HepG2 (cell line): Measurements from ENCODE around the gene LDLRAD2. TPM values are rescaled to one million over a fixed set of nuclear protein-coding genes. Genes with fewer than 3 reads are reported as not detected.

Source experiments
- DNMT1 ChIP-seq: sonication (generic); formaldehyde crosslinking; IDR thresholded peaks from 2 replicates; pipeline ENCODE4 v1.5.1; 2020; ENCODE audit warnings: mild to moderate bottlenecking, missing genetic modification reagents
- HOXD1 ChIP-seq: sonication (generic); formaldehyde crosslinking; IDR thresholded peaks from 2 replicates; pipeline ENCODE4 v1.5.0; 2020; ENCODE audit warnings: missing genetic modification reagents
- NONO ChIP-seq, 2 experiments: fragments of 450-650 bp in 1 of 2; sonication (generic) in 1 of 2; formaldehyde crosslinking in 1 of 2; IDR thresholded peaks in 1 of 2; conservative IDR thresholded peaks in 1 of 2; 2 replicates each; pipeline versions ENCODE4 v1.6.1 to v1.8.0; 2017 to 2022; ENCODE audit warnings: mild to moderate bottlenecking in 1 of 2, missing genetic modification reagents in 1 of 2, moderate library complexity in 1 of 2
- RFX1 ChIP-seq: fragments of 450-650 bp; IDR thresholded peaks from 2 replicates; pipeline ENCODE4 v1.6.1; 2017
- polyA plus RNA-seq, 8 experiments: library from polyadenylated mRNA; depleted of rRNA in 3 of 8; stranded (reverse) in 7 of 8; unstranded in 1 of 8; fragments of >200 nt; fragmentation: Illumina TruSeq in 4 of 8; extraction: Trizol in 4 of 8; gene quantifications; 2 replicates each; pipeline versions ENCODE4 v1.2.1 to v1.2.3, GENCODE V29; 2011 to 2016; ENCODE audit warnings: low read depth in 4 of 8, missing spikeins in 1 of 8, mixed read lengths in 1 of 8; ENCODE audit not compliant: insufficient read depth in 1 of 8
- total RNA-seq, 5 experiments: library from RNA; depleted of rRNA; stranded (reverse); fragments of >200 nt; fragmentation: Illumina TruSeq; extraction: Trizol; gene quantifications; 2 replicates each; pipeline ENCODE4 v1.2.3, GENCODE V29; 2016; ENCODE audit warnings: low read depth in 1 of 5
- TF ChIP-seq, protein P1 (sequence below): IDR thresholded peaks from 2 replicates; pipeline ENCODE4 v1.6.1; 2016; ENCODE audit warnings: missing compliant biosample characterization, missing genetic modification reagents, borderline replicate concordance
- TF ChIP-seq, protein P2 (sequence below): sonication (generic); formaldehyde crosslinking; IDR thresholded peaks from 2 replicates; pipeline ENCODE4 v1.4.0; 2020; ENCODE audit warnings: mild to moderate bottlenecking, missing genetic modification reagents
- TF ChIP-seq, protein P3 (sequence below): sonication (generic); formaldehyde crosslinking; conservative IDR thresholded peaks from 2 replicates; pipeline ENCODE4 v1.4.0; 2020; ENCODE audit warnings: mild to moderate bottlenecking, missing genetic modification reagents, moderate library complexity
- TF ChIP-seq, protein P4 (sequence below): sonication (generic); formaldehyde crosslinking; IDR thresholded peaks from 2 replicates; pipeline ENCODE4 v1.4.0; 2020; ENCODE audit warnings: mild to moderate bottlenecking, missing genetic modification reagents
- TF ChIP-seq, protein P5 (sequence below): IDR thresholded peaks from 2 replicates; pipeline ENCODE4 v1.6.1; 2016; ENCODE audit warnings: mild to moderate bottlenecking, missing biosample characterization, missing genetic modification reagents
- TF ChIP-seq, protein P6 (sequence below): sonication (generic); formaldehyde crosslinking; IDR thresholded peaks from 2 replicates; pipeline ENCODE4 v1.4.0; 2020; ENCODE audit warnings: mild to moderate bottlenecking, missing genetic modification reagents

Gene LDLRAD2
- total and polyA plus RNA-seq, 2 of the 13 experiments (the other 11 are each of a cell fraction or from before 2014, with no cell fraction given), result not detected

DNA sequence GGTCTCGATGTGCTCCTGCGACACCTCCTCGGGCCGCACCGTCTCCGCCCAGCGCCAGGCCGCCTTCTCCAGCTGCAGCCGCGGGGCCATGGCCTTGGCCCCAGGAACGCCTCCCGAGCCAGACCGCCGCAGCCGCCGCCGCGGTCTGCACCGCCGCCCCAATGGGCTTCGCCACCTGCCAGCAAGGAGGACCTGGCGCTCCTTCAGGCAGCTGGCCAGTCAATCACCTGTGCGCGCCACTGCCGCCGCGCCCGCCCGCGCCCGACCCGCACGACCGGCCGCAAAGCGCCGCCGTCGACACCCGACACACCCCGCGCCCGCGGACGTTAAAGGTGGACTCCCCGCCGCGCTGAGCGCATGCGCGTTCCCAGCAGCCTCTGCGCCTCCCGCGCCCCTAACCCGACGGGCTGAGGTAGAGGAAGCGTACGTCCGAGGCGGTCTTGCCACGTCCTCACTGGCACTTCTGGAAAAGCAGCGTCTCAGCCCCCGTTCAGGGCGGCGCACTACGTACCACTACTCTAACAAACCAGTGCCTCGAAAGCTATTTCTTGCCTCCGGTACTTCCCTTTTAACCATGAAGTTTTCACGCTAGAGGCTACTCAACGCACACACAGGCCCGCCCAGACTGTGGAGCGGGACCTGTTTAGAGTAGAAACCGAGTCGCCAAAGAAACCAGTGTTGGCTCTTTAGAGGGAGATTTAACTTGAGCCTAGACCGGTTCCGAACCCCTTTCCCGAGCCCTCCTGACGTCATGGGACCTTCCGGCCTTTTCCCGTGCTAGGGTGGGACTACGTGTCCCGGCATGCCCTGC, 29.0 kb upstream of the LDLRAD2 start, which contains the start of gene USP48 (continued):
- TF ChIP-seq, protein P1, sequence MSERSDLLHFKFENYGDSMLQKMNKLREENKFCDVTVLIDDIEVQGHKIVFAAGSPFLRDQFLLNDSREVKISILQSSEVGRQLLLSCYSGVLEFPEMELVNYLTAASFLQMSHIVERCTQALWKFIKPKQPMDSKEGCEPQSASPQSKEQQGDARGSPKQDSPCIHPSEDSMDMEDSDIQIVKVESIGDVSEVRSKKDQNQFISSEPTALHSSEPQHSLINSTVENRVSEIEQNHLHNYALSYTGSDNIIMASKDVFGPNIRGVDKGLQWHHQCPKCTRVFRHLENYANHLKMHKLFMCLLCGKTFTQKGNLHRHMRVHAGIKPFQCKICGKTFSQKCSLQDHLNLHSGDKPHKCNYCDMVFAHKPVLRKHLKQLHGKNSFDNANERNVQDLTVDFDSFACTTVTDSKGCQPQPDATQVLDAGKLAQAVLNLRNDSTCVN (CRISPR knock-in tag), result peak; percentile 76; the same call in 1 of the 2 replicates
- TF ChIP-seq RFX1, result no peak
- TF ChIP-seq, protein P2, sequence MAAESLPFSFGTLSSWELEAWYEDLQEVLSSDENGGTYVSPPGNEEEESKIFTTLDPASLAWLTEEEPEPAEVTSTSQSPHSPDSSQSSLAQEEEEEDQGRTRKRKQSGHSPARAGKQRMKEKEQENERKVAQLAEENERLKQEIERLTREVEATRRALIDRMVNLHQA (CRISPR knock-in tag), result 0 out of 2 replicates have a peak, but pooled peaks have one; percentile 33
- TF ChIP-seq, protein P3, sequence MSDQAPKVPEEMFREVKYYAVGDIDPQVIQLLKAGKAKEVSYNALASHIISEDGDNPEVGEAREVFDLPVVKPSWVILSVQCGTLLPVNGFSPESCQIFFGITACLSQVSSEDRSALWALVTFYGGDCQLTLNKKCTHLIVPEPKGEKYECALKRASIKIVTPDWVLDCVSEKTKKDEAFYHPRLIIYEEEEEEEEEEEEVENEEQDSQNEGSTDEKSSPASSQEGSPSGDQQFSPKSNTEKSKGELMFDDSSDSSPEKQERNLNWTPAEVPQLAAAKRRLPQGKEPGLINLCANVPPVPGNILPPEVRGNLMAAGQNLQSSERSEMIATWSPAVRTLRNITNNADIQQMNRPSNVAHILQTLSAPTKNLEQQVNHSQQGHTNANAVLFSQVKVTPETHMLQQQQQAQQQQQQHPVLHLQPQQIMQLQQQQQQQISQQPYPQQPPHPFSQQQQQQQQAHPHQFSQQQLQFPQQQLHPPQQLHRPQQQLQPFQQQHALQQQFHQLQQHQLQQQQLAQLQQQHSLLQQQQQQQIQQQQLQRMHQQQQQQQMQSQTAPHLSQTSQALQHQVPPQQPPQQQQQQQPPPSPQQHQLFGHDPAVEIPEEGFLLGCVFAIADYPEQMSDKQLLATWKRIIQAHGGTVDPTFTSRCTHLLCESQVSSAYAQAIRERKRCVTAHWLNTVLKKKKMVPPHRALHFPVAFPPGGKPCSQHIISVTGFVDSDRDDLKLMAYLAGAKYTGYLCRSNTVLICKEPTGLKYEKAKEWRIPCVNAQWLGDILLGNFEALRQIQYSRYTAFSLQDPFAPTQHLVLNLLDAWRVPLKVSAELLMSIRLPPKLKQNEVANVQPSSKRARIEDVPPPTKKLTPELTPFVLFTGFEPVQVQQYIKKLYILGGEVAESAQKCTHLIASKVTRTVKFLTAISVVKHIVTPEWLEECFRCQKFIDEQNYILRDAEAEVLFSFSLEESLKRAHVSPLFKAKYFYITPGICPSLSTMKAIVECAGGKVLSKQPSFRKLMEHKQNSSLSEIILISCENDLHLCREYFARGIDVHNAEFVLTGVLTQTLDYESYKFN (CRISPR knock-in tag), result peak; percentile 53; the same call in 1 of the 2 replicates
- TF ChIP-seq, protein P4, sequence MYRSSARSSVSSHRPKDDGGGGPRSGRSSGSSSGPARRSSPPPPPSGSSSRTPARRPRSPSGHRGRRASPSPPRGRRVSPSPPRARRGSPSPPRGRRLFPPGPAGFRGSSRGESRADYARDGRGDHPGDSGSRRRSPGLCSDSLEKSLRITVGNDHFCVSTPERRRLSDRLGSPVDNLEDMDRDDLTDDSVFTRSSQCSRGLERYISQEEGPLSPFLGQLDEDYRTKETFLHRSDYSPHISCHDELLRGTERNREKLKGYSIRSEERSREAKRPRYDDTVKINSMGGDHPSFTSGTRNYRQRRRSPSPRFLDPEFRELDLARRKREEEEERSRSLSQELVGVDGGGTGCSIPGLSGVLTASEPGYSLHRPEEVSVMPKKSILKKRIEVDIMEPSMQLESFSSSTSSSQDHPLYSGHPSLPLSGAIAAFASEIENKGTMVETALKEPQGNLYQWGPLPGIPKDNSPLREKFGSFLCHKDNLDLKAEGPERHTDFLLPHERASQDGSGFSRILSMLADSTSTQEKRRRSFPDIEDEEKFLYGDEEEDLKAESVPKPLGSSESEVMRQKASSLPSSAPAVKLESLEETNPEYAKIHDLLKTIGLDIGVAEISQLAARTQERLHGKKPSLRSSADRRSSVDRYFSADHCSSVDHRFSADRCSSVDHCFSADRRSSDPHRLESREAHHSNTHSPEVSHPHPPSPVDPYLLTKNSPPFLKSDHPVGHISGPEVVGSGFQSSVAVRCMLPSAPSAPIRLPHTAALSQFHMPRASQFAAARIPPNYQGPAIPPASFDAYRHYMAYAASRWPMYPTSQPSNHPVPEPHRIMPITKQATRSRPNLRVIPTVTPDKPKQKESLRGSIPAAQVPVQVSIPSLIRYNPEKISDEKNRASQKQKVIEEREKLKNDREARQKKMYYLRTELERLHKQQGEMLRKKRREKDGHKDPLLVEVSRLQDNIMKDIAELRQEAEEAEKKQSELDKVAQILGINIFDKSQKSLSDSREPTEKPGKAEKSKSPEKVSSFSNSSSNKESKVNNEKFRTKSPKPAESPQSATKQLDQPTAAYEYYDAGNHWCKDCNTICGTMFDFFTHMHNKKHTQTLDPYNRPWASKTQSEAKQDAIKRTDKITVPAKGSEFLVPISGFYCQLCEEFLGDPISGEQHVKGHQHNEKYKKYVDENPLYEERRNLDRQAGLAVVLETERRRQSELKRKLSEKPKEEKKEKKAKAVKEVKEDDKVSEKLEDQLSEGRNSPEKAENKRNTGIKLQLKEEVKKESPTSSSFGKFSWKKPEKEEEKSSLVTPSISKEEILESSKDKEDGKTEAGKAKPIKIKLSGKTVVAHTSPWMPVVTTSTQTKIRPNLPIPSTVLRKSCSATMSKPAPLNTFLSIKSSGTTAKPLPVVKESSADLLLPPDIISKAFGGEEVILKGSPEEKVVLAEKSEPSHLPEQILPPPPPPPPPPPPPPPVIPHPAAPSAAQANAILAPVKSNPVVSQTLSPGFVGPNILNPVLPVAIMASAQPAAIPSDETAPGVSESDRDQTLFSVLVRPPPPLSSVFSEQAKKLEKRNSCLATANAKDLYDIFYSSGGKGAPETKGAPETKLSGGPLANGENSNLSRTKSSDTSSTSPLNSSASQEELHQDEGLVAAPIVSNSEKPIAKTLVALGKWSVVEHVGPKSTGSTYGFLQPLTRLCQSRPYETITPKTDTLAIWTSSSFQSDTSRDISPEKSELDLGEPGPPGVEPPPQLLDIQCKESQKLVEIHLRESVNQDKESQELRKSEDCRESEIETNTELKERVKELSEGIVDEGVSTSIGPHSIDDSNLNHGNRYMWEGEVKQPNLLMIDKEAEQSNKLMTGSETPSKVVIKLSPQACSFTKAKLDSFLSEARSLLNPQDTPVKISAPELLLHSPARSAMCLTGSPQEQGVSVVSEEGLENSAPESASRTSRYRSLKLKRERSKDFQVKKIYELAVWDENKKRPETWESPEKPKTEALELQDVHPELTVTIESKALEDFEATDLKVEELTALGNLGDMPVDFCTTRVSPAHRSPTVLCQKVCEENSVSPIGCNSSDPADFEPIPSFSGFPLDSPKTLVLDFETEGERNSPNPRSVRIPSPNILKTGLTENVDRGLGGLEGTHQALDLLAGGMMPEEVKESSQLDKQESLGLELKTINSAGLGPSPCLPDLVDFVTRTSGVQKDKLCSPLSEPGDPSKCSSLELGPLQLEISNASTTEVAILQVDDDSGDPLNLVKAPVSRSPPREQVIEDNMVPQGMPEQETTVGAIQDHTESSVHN, result no peak
- no peak for TF ChIP-seq NONO (IDR thresholded peaks at IDR 0.05)
- peak; percentile 70 for TF ChIP-seq NONO (CRISPR knock-in tag; conservative IDR thresholded peaks at IDR 0.05)
- TF ChIP-seq, protein P5, sequence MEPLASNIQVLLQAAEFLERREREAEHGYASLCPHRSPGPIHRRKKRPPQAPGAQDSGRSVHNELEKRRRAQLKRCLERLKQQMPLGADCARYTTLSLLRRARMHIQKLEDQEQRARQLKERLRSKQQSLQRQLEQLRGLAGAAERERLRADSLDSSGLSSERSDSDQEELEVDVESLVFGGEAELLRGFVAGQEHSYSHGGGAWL (CRISPR knock-in tag), result peak; percentile 32
- TF ChIP-seq HOXD1 (CRISPR knock-in tag), result 0 out of 2 replicates have a peak, but pooled peaks have one; percentile 33
- peak; percentile 54; the same call in 1 of the 2 replicates for TF ChIP-seq DNMT1 (CRISPR knock-in tag)
- TF ChIP-seq, protein P6, sequence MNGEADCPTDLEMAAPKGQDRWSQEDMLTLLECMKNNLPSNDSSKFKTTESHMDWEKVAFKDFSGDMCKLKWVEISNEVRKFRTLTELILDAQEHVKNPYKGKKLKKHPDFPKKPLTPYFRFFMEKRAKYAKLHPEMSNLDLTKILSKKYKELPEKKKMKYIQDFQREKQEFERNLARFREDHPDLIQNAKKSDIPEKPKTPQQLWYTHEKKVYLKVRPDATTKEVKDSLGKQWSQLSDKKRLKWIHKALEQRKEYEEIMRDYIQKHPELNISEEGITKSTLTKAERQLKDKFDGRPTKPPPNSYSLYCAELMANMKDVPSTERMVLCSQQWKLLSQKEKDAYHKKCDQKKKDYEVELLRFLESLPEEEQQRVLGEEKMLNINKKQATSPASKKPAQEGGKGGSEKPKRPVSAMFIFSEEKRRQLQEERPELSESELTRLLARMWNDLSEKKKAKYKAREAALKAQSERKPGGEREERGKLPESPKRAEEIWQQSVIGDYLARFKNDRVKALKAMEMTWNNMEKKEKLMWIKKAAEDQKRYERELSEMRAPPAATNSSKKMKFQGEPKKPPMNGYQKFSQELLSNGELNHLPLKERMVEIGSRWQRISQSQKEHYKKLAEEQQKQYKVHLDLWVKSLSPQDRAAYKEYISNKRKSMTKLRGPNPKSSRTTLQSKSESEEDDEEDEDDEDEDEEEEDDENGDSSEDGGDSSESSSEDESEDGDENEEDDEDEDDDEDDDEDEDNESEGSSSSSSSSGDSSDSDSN (CRISPR knock-in tag), result peak; percentile 88
